HUES64 (cell line): Measurements from ENCODE around the gene NR2C1.
A peak's percentile ranks its signal among the peaks of the same experiment; 100 is the strongest.
"Not testable (repeated sequence)": the region's sequence is repeated elsewhere in the genome, so short reads cannot be mapped to it uniquely, and the experiment has no call there.

Experiments used
- H3K27ac ChIP-seq: 2 replicates; pipeline ENCODE4 v1.7.0; 2013; ENCODE audit warnings: low read depth, low read length, inconsistent platforms
- H3K27me3 ChIP-seq: 2 replicates; pipeline ENCODE4 v1.6.1; 2013; ENCODE audit warnings: mild to moderate bottlenecking, low read length; ENCODE audit not compliant: insufficient read depth
- H3K36me3 ChIP-seq: 2 replicates; pipeline ENCODE4 v1.6.1; 2013; ENCODE audit warnings: mild to moderate bottlenecking, low read length; ENCODE audit not compliant: insufficient read depth
- H3K4me1 ChIP-seq: 2 replicates; pipeline ENCODE4 v1.6.1; 2013; ENCODE audit warnings: mild to moderate bottlenecking, low read length, moderate library complexity; ENCODE audit not compliant: insufficient read depth
- H3K4me3 ChIP-seq: 2 replicates; pipeline ENCODE4 v1.5.1; 2013; ENCODE audit warnings: mild to moderate bottlenecking, low read length, moderate library complexity
- H3K9ac ChIP-seq: 2 replicates; pipeline ENCODE4 v1.6.1; 2013; ENCODE audit warnings: mild to moderate bottlenecking, low read depth, low read length
- H3K9me3 ChIP-seq: 2 replicates; pipeline ENCODE4 v1.6.1; 2013; ENCODE audit warnings: low read depth, low read length; ENCODE audit not compliant: insufficient read depth
- WGBS: fragments of 150-250, 120-280 bp; methylation state at CpG from one replicate; pipeline ENCODE4 v1.1.7; 2013; ENCODE audit warnings: missing lambda C conversion rate; 5-methylcytosine and 5-hydroxymethylcytosine counted together

Gene NR2C1

DNA sequence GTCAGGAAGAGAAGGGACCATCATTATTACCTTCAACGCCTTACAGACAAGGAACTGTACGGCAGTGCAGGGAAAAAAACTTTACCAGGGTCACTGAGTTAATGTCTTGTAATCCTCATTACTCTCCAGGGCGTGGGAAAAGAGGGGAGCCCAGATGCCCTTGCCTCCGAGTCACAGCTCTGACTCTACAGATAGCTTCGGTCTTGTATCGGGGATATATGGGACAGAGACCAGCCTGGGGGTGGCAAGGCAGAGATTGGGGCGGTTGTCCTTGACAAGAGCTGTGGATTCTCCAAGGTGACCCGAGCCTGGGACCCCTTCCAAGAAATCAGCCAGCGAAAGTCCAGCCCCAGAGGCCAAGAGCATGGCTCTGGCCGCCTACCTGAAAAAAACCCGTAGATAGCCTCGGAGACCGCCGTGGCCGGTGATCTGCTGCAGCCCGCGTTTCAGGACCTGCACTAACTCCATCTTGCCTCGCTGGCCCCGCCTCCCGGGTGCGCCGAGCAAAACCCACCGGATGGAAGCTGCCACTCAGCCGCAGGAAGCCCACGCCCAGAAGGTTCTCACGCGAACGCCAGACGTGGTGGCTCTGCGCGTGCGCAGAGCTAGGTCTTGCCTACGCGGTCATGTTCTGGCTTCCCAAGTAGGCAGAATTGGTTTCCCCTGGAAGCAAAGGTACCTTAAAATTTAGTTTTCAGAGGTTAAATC lies 70.1 kb downstream of the NR2C1 start, which contains the start of gene NDUFA12:
Gene NDUFA12 (minus strand): TSS at position 485 of the 708 bp plus-strand sequence. CDS start 17 bp downstream, at position 468.
- H3K27me3 ChIP-seq: no peaks in the 10 kb centered on the region
- H3K9me3 ChIP-seq: no peaks in the 10 kb centered on the region
- under 1% methylated on average over 34 of the region's 34 CpGs for WGBS
- peak within 1 kb of the TSS; percentile 90 for H3K9ac ChIP-seq
- H3K36me3 ChIP-seq: peaks cover 13% of the 10 kb centered on the region
- 0 out of 2 replicates have a peak, but pooled peaks cover 4% of the 10 kb centered on the region for H3K4me1 ChIP-seq
- peak within 1 kb of the TSS; percentile 83 for H3K27ac ChIP-seq
- H3K4me3 ChIP-seq: peak within 1 kb of the TSS; percentile 87

DNA sequence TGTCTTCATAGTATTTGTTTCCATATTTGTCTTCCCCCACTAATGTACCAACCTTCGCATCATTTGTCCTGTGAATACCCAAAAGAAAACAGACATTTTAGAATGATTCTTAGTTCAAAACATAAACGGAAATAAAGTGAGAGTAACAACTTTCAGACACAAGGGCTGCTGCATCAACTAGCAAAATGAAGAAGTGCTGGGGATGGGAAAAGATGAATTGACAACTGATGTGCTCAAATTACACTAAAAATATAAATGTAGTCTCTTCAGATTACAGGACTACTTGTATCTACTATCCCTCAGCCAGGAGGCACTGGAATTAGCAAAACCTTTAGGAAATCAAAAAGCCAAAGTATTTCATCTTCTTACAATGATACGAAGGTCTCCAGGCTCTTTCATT lies 70.7 kb downstream of the NR2C1 start:
- peaks cover 13% of the 10 kb centered on the region for H3K36me3 ChIP-seq
- H3K4me3 ChIP-seq: peak overlapping the region; percentile 87
- WGBS: 67% methylated on average over 3 of the region's 3 CpGs

GRCh38 chr12:94998326-94998725 lies 75.1 kb downstream of the NR2C1 start:
- Histone ChIP-seq H3K27me3 (no peaks in the 10 kb centered on the region), H3K4me3 (no peak overlapping the region), H3K36me3 (peaks cover 23% of the 10 kb centered on the region), H3K9ac (no peak overlapping the region), H3K9me3 (no peaks in the 10 kb centered on the region), H3K27ac (no peak overlapping the region), H3K4me1 (0 out of 2 replicates have a peak, but pooled peaks cover 4% of the 10 kb centered on the region)
- WGBS: 70% methylated on average over 4 of the region's 4 CpGs

More for the DNA sequence above, 70.7 kb downstream of the NR2C1 start:
- no peaks in the 10 kb centered on the region for H3K27me3 ChIP-seq
- no peaks in the 10 kb centered on the region for H3K9me3 ChIP-seq
- peak overlapping the region; percentile 90 for H3K9ac ChIP-seq
- 0 out of 2 replicates have a peak, but pooled peaks cover 4% of the 10 kb centered on the region for H3K4me1 ChIP-seq
- H3K27ac ChIP-seq: peak overlapping the region; percentile 83

DNA sequence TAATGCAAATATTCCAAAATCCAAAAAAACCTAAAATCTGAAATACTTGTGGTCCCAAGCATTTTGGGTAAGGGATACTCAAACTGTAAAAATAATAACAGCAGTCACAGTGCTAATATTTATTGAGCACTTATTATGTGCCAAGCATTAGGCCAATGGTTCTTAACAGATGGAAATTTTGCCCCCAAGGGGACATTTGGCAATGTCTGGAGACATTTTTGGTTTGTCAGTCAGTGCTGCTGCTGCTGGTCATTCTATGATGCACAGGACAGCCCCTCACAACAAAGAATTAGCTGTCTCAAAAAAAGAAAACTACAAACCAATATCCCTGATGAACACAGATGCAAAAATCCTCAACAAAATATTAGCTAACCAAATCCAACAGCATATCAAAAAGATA lies 75.7 kb downstream of the NR2C1 start:
- 0 out of 2 replicates have a peak, but pooled peaks cover 3% of the 10 kb centered on the region for H3K4me1 ChIP-seq

DNA sequence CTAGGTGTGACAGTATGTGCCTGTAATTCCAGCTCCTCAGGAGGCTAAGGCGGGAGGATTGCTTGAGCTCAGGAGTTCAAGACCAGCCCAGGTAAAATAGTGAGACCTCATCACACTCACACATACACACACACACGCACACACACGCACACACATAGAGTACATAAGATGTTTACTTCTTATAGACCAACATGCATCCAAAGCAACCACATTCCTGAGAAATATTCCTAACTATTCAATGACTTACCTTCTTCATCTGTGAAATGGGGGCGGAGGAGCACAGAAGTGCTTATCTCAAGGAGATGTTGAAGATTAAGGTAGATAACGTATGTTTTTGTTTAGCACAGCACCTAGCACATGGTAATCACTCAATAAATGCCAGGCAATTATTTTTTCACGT lies 76.4 kb downstream of the NR2C1 start:
- Histone ChIP-seq H3K9me3 (no peaks in the 10 kb centered on the region), H3K36me3 (peaks cover 33% of the 10 kb centered on the region), H3K27me3 (no peaks in the 10 kb centered on the region), H3K4me3 (no peak overlapping the region), H3K27ac (no peak overlapping the region), H3K9ac (no peak overlapping the region), H3K4me1 (no peaks in the 10 kb centered on the region)
- 94% methylated on average over 6 of the region's 6 CpGs for WGBS

More for the DNA sequence above, 75.7 kb downstream of the NR2C1 start:
- Histone ChIP-seq H3K9ac (no peak overlapping the region), H3K27me3 (no peaks in the 10 kb centered on the region), H3K27ac (no peak overlapping the region), H3K9me3 (no peaks in the 10 kb centered on the region), H3K4me3 (no peak overlapping the region), H3K36me3 (peaks cover 26% of the 10 kb centered on the region)

DNA sequence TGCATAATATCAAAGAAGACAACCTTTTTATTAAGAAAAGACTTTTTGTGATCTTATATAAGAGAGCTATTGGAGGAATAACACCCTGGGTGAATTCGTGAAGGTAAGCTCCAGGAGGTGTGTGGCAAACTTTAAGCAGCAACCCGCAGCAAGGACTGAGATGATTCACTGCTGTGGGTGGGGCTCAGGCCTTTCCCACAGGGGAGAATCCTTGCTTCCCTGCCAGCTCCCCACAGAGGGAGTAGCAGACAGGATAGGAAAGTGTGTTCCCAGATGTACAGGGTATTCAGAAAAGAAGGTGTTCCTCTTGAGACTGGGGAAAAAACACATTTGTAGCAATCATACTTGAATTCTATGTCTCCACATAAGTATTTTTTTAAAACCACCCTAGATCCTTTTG lies 79.1 kb downstream of the NR2C1 start:
- Histone ChIP-seq H3K36me3 (peaks cover 27% of the 10 kb centered on the region), H3K4me1 (0 out of 2 replicates have a peak, but pooled peaks cover 3% of the 10 kb centered on the region), H3K9ac (no peak overlapping the region), H3K27ac (no peak overlapping the region), H3K4me3 (no peak overlapping the region), H3K9me3 (no peaks in the 10 kb centered on the region), H3K27me3 (no peaks in the 10 kb centered on the region)
- WGBS: 82% methylated on average over 2 of the region's 2 CpGs

- 50% methylated on average over 2 of the region's 3 CpGs for WGBS
- not testable (repeated sequence) for H3K9ac ChIP-seq, H3K4me3 ChIP-seq, H3K27me3 ChIP-seq, H3K9me3 ChIP-seq, H3K27ac ChIP-seq, H3K4me1 ChIP-seq
- H3K36me3 ChIP-seq: peaks cover 27% of the 10 kb centered on the region
Measured at GRCh38 chr12:94993855-94994254, 79.6 kb downstream of the NR2C1 start.

DNA sequence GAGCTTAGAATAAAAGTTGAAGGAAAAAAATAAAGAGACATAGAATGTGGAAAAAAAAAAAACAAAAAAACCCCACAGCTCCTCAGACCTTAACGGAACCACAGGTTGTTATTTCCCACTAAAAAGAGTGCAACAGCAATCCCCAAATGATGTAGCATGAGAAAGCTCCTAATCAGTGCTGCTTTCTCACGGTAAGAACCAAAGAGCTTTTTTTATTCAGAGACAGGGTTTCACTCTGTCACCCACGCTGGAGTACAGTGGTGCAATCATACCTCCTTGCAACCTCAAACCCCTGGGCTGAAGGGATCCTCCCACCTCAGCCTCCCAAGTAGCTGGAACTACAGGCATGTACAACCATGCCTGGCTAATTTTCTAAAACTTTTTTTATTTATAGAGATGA lies 83.2 kb downstream of the NR2C1 start:
- H3K9ac ChIP-seq: no peak overlapping the region
- no peaks in the 10 kb centered on the region for H3K27me3 ChIP-seq
- H3K4me1 ChIP-seq: 0 out of 2 replicates have a peak, but pooled peaks cover 3% of the 10 kb centered on the region
- WGBS: 89% methylated on average over 3 of the region's 3 CpGs
- H3K36me3 ChIP-seq: peaks cover 24% of the 10 kb centered on the region
- no peak overlapping the region for H3K4me3 ChIP-seq
- H3K27ac ChIP-seq: no peak overlapping the region
- no peaks in the 10 kb centered on the region for H3K9me3 ChIP-seq

DNA sequence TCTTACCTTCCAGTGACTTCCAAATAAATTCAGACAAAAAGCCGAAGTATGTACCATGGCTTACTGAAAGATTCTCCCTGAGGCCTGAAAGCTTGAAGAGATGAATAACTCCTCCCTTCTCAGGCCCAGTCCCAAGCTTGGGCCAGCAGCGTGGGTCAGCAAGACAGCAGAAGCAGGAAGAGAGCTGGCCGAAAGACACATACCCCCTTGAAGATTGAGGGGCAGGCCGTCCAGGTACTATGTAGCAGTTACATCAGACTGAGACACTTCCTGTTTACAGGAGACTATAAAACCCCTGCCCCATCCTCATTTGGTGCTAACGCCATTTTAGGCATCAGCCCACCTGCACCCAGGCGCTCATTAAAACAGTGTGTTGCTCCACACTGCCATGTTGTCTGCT lies 84.9 kb downstream of the NR2C1 start:
- 64% methylated on average over 6 of the region's 6 CpGs for WGBS
- 0 out of 2 replicates have a peak, but pooled peaks cover 6% of the 10 kb centered on the region for H3K4me1 ChIP-seq
- H3K9ac ChIP-seq: no peak overlapping the region
- no peaks in the 10 kb centered on the region for H3K27me3 ChIP-seq
- peaks cover 17% of the 10 kb centered on the region; the same call in 1 of the 2 replicates for H3K36me3 ChIP-seq
- no peaks in the 10 kb centered on the region for H3K9me3 ChIP-seq
- no peak overlapping the region for H3K27ac ChIP-seq
- H3K4me3 ChIP-seq: no peak overlapping the region

- 0 out of 2 replicates have a peak, but pooled peaks cover 6% of the 10 kb centered on the region for H3K4me1 ChIP-seq
- no peak overlapping the region for H3K27ac ChIP-seq
- H3K4me3 ChIP-seq: no peak overlapping the region
- peaks cover 14% of the 10 kb centered on the region; the same call in 1 of the 2 replicates for H3K36me3 ChIP-seq
- H3K9ac ChIP-seq: no peak overlapping the region
- 90% methylated on average over 1 of the region's 2 CpGs for WGBS
- no peaks in the 10 kb centered on the region for H3K9me3 ChIP-seq
- no peaks in the 10 kb centered on the region for H3K27me3 ChIP-seq
Measured at GRCh38 chr12:94987801-94988200, 85.6 kb downstream of the NR2C1 start.

DNA sequence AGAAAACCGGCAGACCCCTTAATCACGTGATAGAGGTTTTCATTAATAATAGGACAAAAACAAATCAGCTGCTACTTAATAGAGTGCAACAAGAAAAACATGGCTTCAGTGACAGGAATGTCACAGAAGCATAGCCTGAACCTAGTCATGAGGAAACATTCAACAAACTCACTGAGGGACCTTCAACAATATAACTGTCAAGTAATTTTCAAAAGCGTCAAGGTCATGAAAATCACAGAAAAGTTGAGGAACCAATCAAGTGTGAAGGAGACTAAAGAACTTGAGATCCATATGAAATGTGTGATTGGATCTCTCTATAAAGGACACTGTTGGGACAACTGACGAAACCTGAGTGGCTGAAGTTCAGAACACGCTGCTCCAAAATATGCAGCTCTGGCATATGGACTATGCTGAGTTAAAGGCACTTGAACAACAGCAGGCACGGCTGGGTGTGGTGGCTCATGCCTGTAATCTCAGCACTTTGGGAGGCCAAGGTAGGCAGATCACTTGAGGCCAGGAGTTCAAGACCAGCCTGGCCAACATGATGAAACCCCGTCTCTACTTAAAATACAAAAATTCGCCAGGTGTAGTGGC lies 86.2 kb downstream of the NR2C1 start:
- Histone ChIP-seq H3K36me3 (peaks cover 8% of the 10 kb centered on the region; the same call in 1 of the 2 replicates), H3K4me3 (no peak overlapping the region), H3K9me3 (no peaks in the 10 kb centered on the region), H3K27ac (no peak overlapping the region), H3K4me1 (0 out of 2 replicates have a peak, but pooled peaks cover 6% of the 10 kb centered on the region), H3K9ac (no peak overlapping the region), H3K27me3 (no peaks in the 10 kb centered on the region)
- 94% methylated on average over 7 of the region's 8 CpGs for WGBS
